Measurements from ENCODE around the gene NUDT3.
"Not testable (repeated sequence)": the region's sequence is repeated elsewhere in the genome, so short reads cannot be mapped to it uniquely, and the experiment has no call there.

The NUDT3 gene

GRCh38 chr6:34276191-34276590 is 116.3 kb downstream of the NUDT3 start:
- no peak for TF ChIP-seq POLR2A (IDR thresholded peaks at IDR 0.05; ENCODE audit: low read depth, low read length)
- no peak for TF ChIP-seq POLR2AphosphoS5 (IDR thresholded peaks at IDR 0.05; ENCODE audit: low read depth, low read length)
- TF ChIP-seq SPI1 (IDR thresholded peaks at IDR 0.05; ENCODE audit: low read depth, low read length), result no peak
- TF ChIP-seq POU2F2 (IDR thresholded peaks at IDR 0.05; ENCODE audit: low read depth, low read length), result no peak
- no peak for TF ChIP-seq TAF1 (IDR thresholded peaks at IDR 0.05; ENCODE audit: low read depth, low read length)
- TF ChIP-seq PAX5 (IDR thresholded peaks at IDR 0.05; ENCODE audit: insufficient read depth, low read length, severe bottlenecking), result no peak

GRCh38 chr6:34275128-34275804 is 117.2 kb downstream of the NUDT3 start:
- no peak for FAIRE-seq

More at GRCh38 chr6:34276191-34276590, 116.3 kb downstream of the NUDT3 start:
- DNase-seq (ENCODE audit: insufficient read length, low spot score) (no peak), FAIRE-seq (no peak)

GRCh38 chr6:34274129-34274528 is 118.3 kb downstream of the NUDT3 start:
- DNase-seq (ENCODE audit: insufficient read length, low spot score) (no peak), FAIRE-seq (no peak)
- TF ChIP-seq PAX5 (IDR thresholded peaks at IDR 0.05; ENCODE audit: insufficient read depth, low read length, severe bottlenecking), result no peak
- TF ChIP-seq POU2F2 (IDR thresholded peaks at IDR 0.05; ENCODE audit: low read depth, low read length), result no peak
- TF ChIP-seq SPI1 (IDR thresholded peaks at IDR 0.05; ENCODE audit: low read depth, low read length), result no peak
- no peak for TF ChIP-seq POLR2AphosphoS5 (IDR thresholded peaks at IDR 0.05; ENCODE audit: low read depth, low read length)
- TF ChIP-seq POLR2A (IDR thresholded peaks at IDR 0.05; ENCODE audit: low read depth, low read length), result no peak
- TF ChIP-seq TAF1 (IDR thresholded peaks at IDR 0.05; ENCODE audit: low read depth, low read length), result no peak

More at GRCh38 chr6:34275128-34275804, 117.2 kb downstream of the NUDT3 start:
- TF ChIP-seq SPI1 (IDR thresholded peaks at IDR 0.05; ENCODE audit: low read depth, low read length) (0 out of 2 replicates have a peak, but pooled peaks have one; percentile 19), PAX5 (IDR thresholded peaks at IDR 0.05; ENCODE audit: insufficient read depth, low read length, severe bottlenecking) (no peak)
- DNase-seq (ENCODE audit: insufficient read length, low spot score), result no peak

GRCh38 chr6:34273242-34273805 is 119.1 kb downstream of the NUDT3 start:
- TF ChIP-seq POU2F2 (IDR thresholded peaks at IDR 0.05; ENCODE audit: low read depth, low read length) (no peak), TAF1 (IDR thresholded peaks at IDR 0.05; ENCODE audit: low read depth, low read length) (no peak), SPI1 (IDR thresholded peaks at IDR 0.05; ENCODE audit: low read depth, low read length) (no peak), PAX5 (IDR thresholded peaks at IDR 0.05; ENCODE audit: insufficient read depth, low read length, severe bottlenecking) (no peak), POLR2A (IDR thresholded peaks at IDR 0.05; ENCODE audit: low read depth, low read length) (no peak), POLR2AphosphoS5 (IDR thresholded peaks at IDR 0.05; ENCODE audit: low read depth, low read length) (no peak)

GRCh38 chr6:34272013-34272926 is 120.2 kb downstream of the NUDT3 start:
- no peak for FAIRE-seq
- TF ChIP-seq POU2F2 (IDR thresholded peaks at IDR 0.05; ENCODE audit: low read depth, low read length) (no peak), SPI1 (IDR thresholded peaks at IDR 0.05; ENCODE audit: low read depth, low read length) (peak; percentile 87)

More at GRCh38 chr6:34273242-34273805, 119.1 kb downstream of the NUDT3 start:
- no peak for DNase-seq (ENCODE audit: insufficient read length, low spot score)
- no peak for FAIRE-seq

GRCh38 chr6:34269658-34270341 is 122.7 kb downstream of the NUDT3 start:
- FAIRE-seq; DNase-seq (ENCODE audit: insufficient read length, low spot score): not testable (repeated sequence)

More at GRCh38 chr6:34272013-34272926, 120.2 kb downstream of the NUDT3 start:
- DNase-seq (ENCODE audit: insufficient read length, low spot score), result no peak

- DNase-seq (ENCODE audit: insufficient read length, low spot score); FAIRE-seq: not testable (repeated sequence)
Observed at GRCh38 chr6:34269132-34269531, 123.3 kb downstream of the NUDT3 start.

- DNase-seq (ENCODE audit: insufficient read length, low spot score), result no peak
- FAIRE-seq, result no peak
- no peak for TF ChIP-seq TAF1 (IDR thresholded peaks at IDR 0.05; ENCODE audit: low read depth, low read length)
- no peak for TF ChIP-seq SPI1 (IDR thresholded peaks at IDR 0.05; ENCODE audit: low read depth, low read length)
- TF ChIP-seq POU2F2 (IDR thresholded peaks at IDR 0.05; ENCODE audit: low read depth, low read length), result no peak
- TF ChIP-seq POLR2AphosphoS5 (IDR thresholded peaks at IDR 0.05; ENCODE audit: low read depth, low read length), result no peak
- no peak for TF ChIP-seq POLR2A (IDR thresholded peaks at IDR 0.05; ENCODE audit: low read depth, low read length)
- TF ChIP-seq PAX5 (IDR thresholded peaks at IDR 0.05; ENCODE audit: insufficient read depth, low read length, severe bottlenecking), result no peak
Observed at GRCh38 chr6:34267746-34268145, 124.7 kb downstream of the NUDT3 start.

GRCh38 chr6:34263484-34263883 is 129.0 kb downstream of the NUDT3 start:
- not testable (repeated sequence) for DNase-seq (ENCODE audit: insufficient read length, low spot score); FAIRE-seq
